Lower leg skin (tissue), 4 donors: ENCODE results near the gene PCP4. TPM values are rescaled to one million over a fixed set of nuclear protein-coding genes. Genes with fewer than 3 reads are reported as not detected.

Experiments
- DNase-seq, 2 donors: peaks; one replicate each; pipeline ENCODE4 v3.0.0-alpha.2; 2019; ENCODE audit warnings: low spot score in 2 of 2
- H3K4me3 ChIP-seq: fragments of 200-600 bp; sonication (generic); 2 replicates; pipeline ENCODE4 v1.5.1; 2017; ENCODE audit warnings: mild to moderate bottlenecking, low read depth; ENCODE audit not compliant: poor library complexity, severe bottlenecking
- POLR2A ChIP-seq, 2 donors: fragments of 450-650 bp; IDR thresholded peaks; one replicate each; pipeline ENCODE4 v1.6.1; 2016 to 2017; ENCODE audit warnings: antibody characterized with exemption in 2 of 2, mild to moderate bottlenecking in 1 of 2, moderate library complexity in 1 of 2
- WGBS, 2 donors: methylation state at CpG; one replicate each; pipeline ENCODE4 v1.1.5; 2018; 5-methylcytosine and 5-hydroxymethylcytosine counted together
- intact Hi-C: fragments of 100-400 bp; cut with DNase I; formaldehyde crosslinking; loops from one replicate; pipeline ENCODE4 v1.15.0; 2023; ENCODE audit warnings: low total_unique reads
- total RNA-seq, 4 donors: library from RNA; depleted of rRNA; stranded (reverse); fragments of >200 nt; gene quantifications; one replicate each; pipeline ENCODE4 v1.1.0, GENCODE V29; 2016
- TF ChIP-seq, protein P1 (sequence below), 3 donors: fragments of 450-650 bp; IDR thresholded peaks; one replicate each; pipeline ENCODE4 v1.5.1; 2016; ENCODE audit warnings: antibody characterized with exemption in 3 of 3, mild to moderate bottlenecking in 3 of 3, moderate library complexity in 2 of 3

Gene PCP4
- total RNA-seq, 4 donors from 2014 or later, result 0.83 to 5.8 (median 1.2) TPM

DNA sequence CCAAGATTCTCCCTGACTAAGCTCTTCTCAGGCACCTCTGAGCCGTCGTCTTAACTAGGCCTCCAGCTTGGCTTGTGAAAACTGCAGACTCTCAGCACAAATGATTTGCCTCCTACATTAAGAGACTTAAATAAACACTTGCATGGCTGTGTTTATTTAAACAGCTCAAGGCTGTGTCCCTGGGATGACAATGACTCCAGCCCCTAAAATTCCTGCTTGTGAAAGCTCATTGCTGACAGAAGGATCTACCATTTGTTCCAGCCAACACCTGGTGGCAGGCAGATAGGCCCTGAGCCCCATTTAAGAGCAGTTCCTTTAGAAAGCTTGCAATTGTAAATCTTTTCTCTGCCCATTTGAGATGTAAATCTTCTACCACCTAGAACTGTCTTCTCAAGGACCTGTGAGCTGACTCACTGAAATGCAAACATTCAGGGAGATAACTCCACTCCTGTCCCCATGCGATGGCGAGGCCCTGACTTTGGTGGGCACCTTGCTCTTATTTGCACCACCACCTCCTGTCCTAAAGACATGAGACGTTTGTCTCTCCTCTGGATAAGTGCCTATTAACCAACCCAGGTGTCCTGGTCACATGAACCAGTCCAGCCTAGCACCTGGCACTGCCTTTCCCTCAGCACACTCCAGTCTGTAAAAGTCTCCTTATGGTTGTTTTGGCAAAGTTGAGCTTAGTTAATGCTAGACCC, 15.1 kb upstream of the PCP4 start:
- no peak overlapping the region for H3K4me3 ChIP-seq
- intact Hi-C loops, result loop anchor here (10.0 kb wide), 1 partner anchor 77 kb away; no protein-coding TSS in a partner anchor
- no peak for DNase-seq
- WGBS, 2 donors, result 65 to 78% methylated on average over 5 of the region's 5 CpGs
- TF ChIP-seq, protein P1, sequence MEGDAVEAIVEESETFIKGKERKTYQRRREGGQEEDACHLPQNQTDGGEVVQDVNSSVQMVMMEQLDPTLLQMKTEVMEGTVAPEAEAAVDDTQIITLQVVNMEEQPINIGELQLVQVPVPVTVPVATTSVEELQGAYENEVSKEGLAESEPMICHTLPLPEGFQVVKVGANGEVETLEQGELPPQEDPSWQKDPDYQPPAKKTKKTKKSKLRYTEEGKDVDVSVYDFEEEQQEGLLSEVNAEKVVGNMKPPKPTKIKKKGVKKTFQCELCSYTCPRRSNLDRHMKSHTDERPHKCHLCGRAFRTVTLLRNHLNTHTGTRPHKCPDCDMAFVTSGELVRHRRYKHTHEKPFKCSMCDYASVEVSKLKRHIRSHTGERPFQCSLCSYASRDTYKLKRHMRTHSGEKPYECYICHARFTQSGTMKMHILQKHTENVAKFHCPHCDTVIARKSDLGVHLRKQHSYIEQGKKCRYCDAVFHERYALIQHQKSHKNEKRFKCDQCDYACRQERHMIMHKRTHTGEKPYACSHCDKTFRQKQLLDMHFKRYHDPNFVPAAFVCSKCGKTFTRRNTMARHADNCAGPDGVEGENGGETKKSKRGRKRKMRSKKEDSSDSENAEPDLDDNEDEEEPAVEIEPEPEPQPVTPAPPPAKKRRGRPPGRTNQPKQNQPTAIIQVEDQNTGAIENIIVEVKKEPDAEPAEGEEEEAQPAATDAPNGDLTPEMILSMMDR (IDR thresholded peaks at IDR 0.05), result no peak
- no peak for TF ChIP-seq POLR2A (IDR thresholded peaks at IDR 0.05)

DNA sequence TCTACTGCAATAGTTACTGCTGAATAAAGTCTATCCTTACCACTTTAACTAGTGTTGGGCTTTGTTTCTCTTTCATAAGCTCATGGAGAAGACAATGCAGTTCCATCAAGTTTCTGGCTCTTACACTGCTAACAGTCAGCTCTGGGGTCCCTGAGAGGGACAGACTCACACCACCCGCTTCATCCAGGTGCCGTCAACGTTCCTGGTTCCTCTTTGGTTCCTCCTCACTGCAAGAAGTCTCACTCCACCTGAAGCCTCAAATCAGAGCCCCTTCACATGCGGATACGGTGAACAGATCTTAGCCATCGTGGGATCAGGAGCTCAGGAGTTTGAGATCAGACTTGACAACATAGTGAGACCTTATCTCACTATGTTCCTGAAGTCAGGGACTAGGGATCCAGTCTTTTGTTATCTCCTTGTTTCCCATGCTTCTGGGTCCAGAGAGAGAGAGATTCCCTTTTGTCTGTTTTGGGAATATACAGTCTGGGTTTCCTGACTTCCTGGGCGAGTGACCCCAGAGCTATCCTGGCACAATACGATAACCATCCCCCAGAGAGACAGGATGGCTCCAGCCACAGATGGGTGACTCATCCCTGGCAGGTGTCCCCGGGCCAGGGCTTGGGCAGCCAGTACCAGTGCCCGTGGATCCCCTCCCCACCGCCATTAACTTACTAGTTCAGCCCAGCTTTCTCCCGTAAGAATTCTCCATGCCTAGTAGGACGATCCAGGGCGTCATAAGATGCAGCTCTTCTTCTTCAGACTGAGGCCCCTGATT, 14.3 kb upstream of the PCP4 start:
- intact Hi-C loops, result loop anchor here (10.0 kb wide), 1 partner anchor 78 kb away; no protein-coding TSS in a partner anchor
- DNase-seq, result no peak
- 85 to 90% methylated on average over 14 of the region's 14 CpGs for WGBS, 2 donors
- TF ChIP-seq POLR2A (IDR thresholded peaks at IDR 0.05), result no peak
- TF ChIP-seq, protein P1 (IDR thresholded peaks at IDR 0.05), result no peak
- H3K4me3 ChIP-seq, result no peak overlapping the region

DNA sequence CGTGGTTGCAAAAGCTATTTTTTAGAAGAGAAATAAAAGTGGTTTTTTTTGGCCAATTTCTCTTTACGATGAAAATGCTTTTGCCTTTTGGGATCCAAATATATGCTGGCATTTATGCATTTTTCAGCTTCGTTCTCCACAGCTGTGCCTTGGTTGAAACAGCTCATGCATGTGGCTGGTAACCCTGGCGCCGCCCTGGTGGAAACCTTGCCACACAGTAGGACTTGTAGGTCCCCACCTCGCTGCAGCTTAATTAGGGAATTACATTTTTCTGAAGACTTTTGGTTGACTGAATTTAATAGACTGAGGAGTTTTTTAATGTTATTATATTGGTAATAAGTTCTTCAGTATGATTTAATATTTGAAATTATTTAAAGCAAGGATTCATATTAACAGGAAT, 12.7 kb upstream of the PCP4 start:
- TF ChIP-seq, protein P1 (IDR thresholded peaks at IDR 0.05), result no peak
- TF ChIP-seq POLR2A (IDR thresholded peaks at IDR 0.05), result no peak
- DNase-seq, result no peak
- intact Hi-C loops, result loop anchor here (10.0 kb wide), 1 partner anchor 80 kb away; no protein-coding TSS in a partner anchor
- no peak overlapping the region for H3K4me3 ChIP-seq
- WGBS, 2 donors, result 87 to 89% methylated on average over 6 of the region's 6 CpGs

DNA sequence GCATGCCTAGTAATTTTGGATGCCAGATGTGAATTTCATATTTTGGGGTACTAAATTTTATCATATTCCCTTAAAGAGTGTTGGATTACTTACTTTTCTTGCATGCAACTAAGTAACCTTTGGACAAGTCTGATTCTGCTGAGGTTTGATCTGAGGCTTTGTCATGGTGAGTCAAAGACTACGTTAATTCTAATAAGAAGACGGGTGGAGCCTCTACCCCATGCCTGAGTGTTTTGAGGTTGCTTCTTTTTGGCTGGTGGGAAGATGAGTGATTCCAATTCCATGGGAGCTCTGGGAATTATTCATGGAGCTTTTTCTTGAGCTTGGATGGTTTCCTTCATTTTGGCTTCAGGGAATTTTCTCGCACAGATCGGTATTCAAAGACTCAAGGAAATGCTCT, 11.6 kb upstream of the PCP4 start:
- DNase-seq, result no peak
- TF ChIP-seq, protein P1 (IDR thresholded peaks at IDR 0.05), result no peak
- TF ChIP-seq POLR2A (IDR thresholded peaks at IDR 0.05), result no peak
- H3K4me3 ChIP-seq, result no peak overlapping the region
- WGBS, 2 donors, result 78 to 82% methylated on average over 4 of the region's 4 CpGs
- intact Hi-C loops, result loop anchor here (10.0 kb wide), 1 partner anchor 81 kb away; no protein-coding TSS in a partner anchor

DNA sequence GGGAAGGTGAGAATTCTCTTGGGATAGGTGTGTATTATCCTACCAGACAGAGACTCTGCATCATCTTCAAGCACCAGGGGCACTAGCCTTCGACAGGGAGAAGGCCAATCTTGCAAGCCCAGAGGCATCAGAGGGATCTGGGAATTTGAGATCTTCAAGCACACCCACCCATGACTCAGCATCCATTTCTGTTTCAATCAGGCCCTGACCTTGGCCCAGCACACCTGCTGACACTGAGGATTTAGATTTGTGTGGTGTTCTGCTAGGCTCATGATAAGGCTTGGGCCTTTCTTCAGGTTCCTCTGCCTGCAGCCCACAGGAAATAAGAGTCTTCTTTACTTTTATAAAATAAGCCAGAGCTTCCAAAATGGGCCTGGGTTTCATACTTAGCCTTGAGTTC, 6.6 kb upstream of the PCP4 start:
- DNase-seq, result no peak
- TF ChIP-seq POLR2A (IDR thresholded peaks at IDR 0.05), result no peak
- TF ChIP-seq, protein P1 (IDR thresholded peaks at IDR 0.05), result no peak
- H3K4me3 ChIP-seq, result no peak overlapping the region
- intact Hi-C loops, result no loop called here
- WGBS, 2 donors, result 69 to 77% methylated on average over 1 of the region's 1 CpG
